HCT116 (cell line): ENCODE measurements around the gene RSPO4. TPM values are rescaled to one million over a fixed set of nuclear protein-coding genes. Genes with fewer than 3 reads are reported as not detected.

Experiments
- ATAC-seq: fragments of 200-7000 bp; cut with Tn5 transposase; 2 replicates; pipeline ENCODE4 v1.9.1; 2020; ENCODE audit warnings: mild to moderate bottlenecking, moderate library complexity
- BruUV-seq: library from RNA; stranded (reverse); fragments of 400-500 nt; replicated peaks from 2 replicates; lab custom pipeline; 2021; lab: Mats Ljungman, UMichigan
- CTCF ChIA-PET: fragments of 300-600 bp; sonication (Branson Sonifier 250); formaldehyde crosslinking; loops from one replicate; lab custom pipeline; 2021; ENCODE audit warnings: antibody characterized with exemption; lab: Charles Lee
- POLR2A ChIA-PET: fragments of 300-600, 350-600 bp; sonication (Branson Sonifier 250); formaldehyde crosslinking; loops from one replicate; lab custom pipeline; 2021; ENCODE audit warnings: antibody characterized with exemption; lab: Charles Lee
- RAD21 ChIA-PET, 2 experiments: fragments of 300-600 bp; sonication (Branson Sonifier 250); formaldehyde crosslinking; loops; one replicate each; lab custom pipeline; 2023; ENCODE audit warnings: low total read pairs in 2 of 2; ENCODE audit not compliant: uncharacterized antibody in 2 of 2, unreplicated experiment in 2 of 2, low non-redundant PET in 1 of 2; lab: Charles Lee
- DNase-seq: peaks from one replicate; pipeline ENCODE4 v3.0.0-alpha.2; 2010; ENCODE audit warnings: low read depth, low spot score
- H2AFZ ChIP-seq: fragments of 200-600 bp; shearing (Covaris generic), sonication (generic); 2 replicates; pipeline ENCODE4 v1.6.1; 2017; ENCODE audit warnings: low read depth, mixed run types, mixed read lengths, antibody characterized with exemption, low read length; ENCODE audit not compliant: poor library complexity, severe bottlenecking
- H3K27ac ChIP-seq: 2 replicates; pipeline ENCODE4 v1.5.1; 2012; ENCODE audit warnings: low read depth, low read length
- H3K27me3 ChIP-seq: fragments of 200-600 bp; sonication (generic); 2 replicates; pipeline ENCODE4 v1.6.1; 2016; ENCODE audit warnings: mixed run types, low read length, mixed read lengths; ENCODE audit not compliant: insufficient read depth
- H3K36me3 ChIP-seq, 2 experiments: fragments of 200-500 bp in 1 of 2; fragments of 200-600 bp in 1 of 2; sonication (Bioruptor generic) in 1 of 2; sonication (generic) in 1 of 2; 2 replicates each; pipeline versions ENCODE4 v1.5.1 to v1.6.1; 2014 to 2016; ENCODE audit warnings: low read length in 2 of 2, inconsistent platforms in 1 of 2, mixed read lengths in 1 of 2, mixed run types in 1 of 2; ENCODE audit not compliant: insufficient read depth in 2 of 2, control insufficient read depth in 1 of 2
- H3K4me1 ChIP-seq, 2 experiments: fragments of 200-600 bp in 1 of 2; sonication (generic) in 1 of 2; 2 replicates each; pipeline versions ENCODE4 v1.5.1 to v1.6.1; 2012 to 2017; ENCODE audit warnings: low read length in 2 of 2, inconsistent platforms in 1 of 2, mild to moderate bottlenecking in 1 of 2, mixed read lengths in 1 of 2, mixed run types in 1 of 2, moderate library complexity in 1 of 2; ENCODE audit not compliant: insufficient read depth in 2 of 2, control insufficient read depth in 1 of 2
- H3K4me2 ChIP-seq: fragments of 200-600 bp; sonication (generic); 2 replicates; pipeline ENCODE4 v1.6.1; 2017; ENCODE audit warnings: mixed run types, low read length, mixed read lengths
- H3K4me3 ChIP-seq, 2 experiments: fragments of 200-600 bp in 1 of 2; sonication (generic) in 1 of 2; replicated peaks in 1 of 2; 2 replicates each; pipeline ENCODE4 v1.5.1; 2011 to 2016; ENCODE audit warnings: low read length in 2 of 2, control low read depth in 1 of 2, low read depth in 1 of 2, mild to moderate bottlenecking in 1 of 2, mixed read lengths in 1 of 2, mixed run types in 1 of 2
- H3K79me2 ChIP-seq: fragments of 200-600 bp; sonication (generic); 2 replicates; pipeline ENCODE4 v1.6.1; 2017; ENCODE audit warnings: mild to moderate bottlenecking, mixed run types, low read length, moderate library complexity, mixed read lengths; ENCODE audit not compliant: insufficient read depth
- H3K9ac ChIP-seq: fragments of 200-600 bp; sonication (generic); 2 replicates; pipeline ENCODE4 v1.6.1; 2016; ENCODE audit warnings: low read length, mixed read lengths
- H3K9me2 ChIP-seq: fragments of 200-600 bp; sonication (generic), shearing (Covaris generic); 2 replicates; pipeline ENCODE4 v1.6.1; 2017; ENCODE audit warnings: mixed run types, mild to moderate bottlenecking, moderate library complexity; ENCODE audit not compliant: insufficient read depth
- H3K9me3 ChIP-seq, 2 experiments: fragments of 200-500 bp in 1 of 2; fragments of 200-600 bp in 1 of 2; sonication (Bioruptor generic) in 1 of 2; sonication (generic) in 1 of 2; 2 replicates each; pipeline ENCODE4 v1.6.1; 2014 to 2017; ENCODE audit warnings: low read length in 2 of 2, mixed read lengths in 2 of 2, inconsistent platforms in 1 of 2, low read depth in 1 of 2, mild to moderate bottlenecking in 1 of 2, mixed run types in 1 of 2, moderate library complexity in 1 of 2; ENCODE audit not compliant: control insufficient read depth in 1 of 2, insufficient read depth in 1 of 2
- H4K20me1 ChIP-seq: fragments of 200-600 bp; sonication (generic), shearing (Covaris generic); 2 replicates; pipeline ENCODE4 v1.6.1; 2017; ENCODE audit warnings: mixed run types, mild to moderate bottlenecking, moderate library complexity; ENCODE audit not compliant: insufficient read depth
- CBX3 ChIP-seq: IDR thresholded peaks from 2 replicates; pipeline ENCODE4 v1.6.1; 2012; ENCODE audit warnings: low read depth
- CEBPB ChIP-seq: IDR thresholded peaks from 2 replicates; pipeline ENCODE4 v1.6.1; 2012; ENCODE audit warnings: low read depth
- ELF1 ChIP-seq: IDR thresholded peaks from 2 replicates; pipeline ENCODE4 v1.6.1; 2012; ENCODE audit warnings: low read depth, borderline replicate concordance
- EZH2 ChIP-seq: fragments of 200-600 bp; sonication (generic); IDR thresholded peaks from 2 replicates; pipeline ENCODE4 v1.6.1; 2017; ENCODE audit warnings: antibody characterized with exemption, mixed run types
- EZH2phosphoT487 ChIP-seq: fragments of 200-600 bp; IDR thresholded peaks from 2 replicates; pipeline ENCODE4 v1.6.1; 2018; ENCODE audit warnings: antibody characterized with exemption, borderline replicate concordance
- FOSL1 ChIP-seq: IDR thresholded peaks from 2 replicates; pipeline ENCODE4 v1.6.1; 2012; ENCODE audit warnings: low read depth
- JUND ChIP-seq: IDR thresholded peaks from 2 replicates; pipeline ENCODE4 v1.6.1; 2012
- POLR2A ChIP-seq: IDR thresholded peaks from 2 replicates; pipeline ENCODE4 v1.7.0; 2011; ENCODE audit warnings: borderline replicate concordance; ENCODE audit not compliant: insufficient read depth, insufficient read length; ENCODE audit errors: extremely low read depth
- RAD21 ChIP-seq: IDR thresholded peaks from 2 replicates; pipeline ENCODE4 v1.6.1; 2012; ENCODE audit warnings: low read depth, mild to moderate bottlenecking
- SIN3A ChIP-seq: IDR thresholded peaks from 2 replicates; pipeline ENCODE4 v1.6.1; 2012; ENCODE audit warnings: low read depth
- SP1 ChIP-seq: IDR thresholded peaks from 2 replicates; pipeline ENCODE4 v1.6.1; 2012; ENCODE audit warnings: low read depth
- SRF ChIP-seq: IDR thresholded peaks from 2 replicates; pipeline ENCODE4 v1.6.1; 2012; ENCODE audit warnings: low read depth
- YY1 ChIP-seq: IDR thresholded peaks from 2 replicates; pipeline ENCODE4 v1.6.1; 2011; ENCODE audit warnings: low read length, low read depth, moderate library complexity, mild to moderate bottlenecking; ENCODE audit not compliant: insufficient replicate concordance; ENCODE audit errors: extremely low read depth
- ZBTB33 ChIP-seq: IDR thresholded peaks from 2 replicates; pipeline ENCODE4 v1.6.1; 2011; ENCODE audit warnings: mild to moderate bottlenecking, low read length, moderate library complexity; ENCODE audit not compliant: insufficient replicate concordance; ENCODE audit errors: extremely low read depth
- ZNF274 ChIP-seq: fragments of 200-500 bp; sonication (Bioruptor generic); IDR thresholded peaks from 2 replicates; pipeline ENCODE4 v1.6.1; 2014; ENCODE audit warnings: mild to moderate bottlenecking, low read depth, low read length, inconsistent platforms
- intact Hi-C: fragments of 100-400 bp; cut with micrococcal nuclease; formaldehyde crosslinking; loops from 2 replicates; pipeline ENCODE4 v1.10.0; 2022
- total RNA-seq: library from RNA; stranded (reverse); gene quantifications from one replicate; pipeline ENCODE4 v1.2.1, GENCODE V29; 2021; ENCODE audit not compliant: unreplicated experiment
- TF ChIP-seq, protein P1 (sequence below): IDR thresholded peaks from 2 replicates; pipeline ENCODE4 v1.6.1; 2012
- TF ChIP-seq, protein P2 (sequence below), 3 experiments: fragments of 200-600 bp in 1 of 3; sonication (generic) in 1 of 3; IDR thresholded peaks in 2 of 3; conservative IDR thresholded peaks in 1 of 3; 2 replicates each; pipeline ENCODE4 v1.5.1; 2012 to 2017; ENCODE audit warnings: low read depth in 2 of 3, low read length in 2 of 3, antibody characterized with exemption in 1 of 3, borderline replicate concordance in 1 of 3, control low read depth in 1 of 3, mild to moderate bottlenecking in 1 of 3, mixed read lengths in 1 of 3, mixed run types in 1 of 3, moderate library complexity in 1 of 3; ENCODE audit not compliant: insufficient read depth in 1 of 3

Gene RSPO4
- total RNA-seq, 1 experiment from 2014 or later = 0.84 TPM

GRCh38 chr20:959996-960615 is 42.0 kb downstream of the RSPO4 start:
- no peaks in the 10 kb centered on the region for H3K27me3 ChIP-seq
- no peaks in the 10 kb centered on the region for H3K9me3 ChIP-seq
- ATAC-seq (no peak), DNase-seq (no peak)
- H3K79me2 ChIP-seq = no peaks in the 10 kb centered on the region
- POLR2A ChIA-PET = no interaction called here
- no peak for TF ChIP-seq YY1
- TF ChIP-seq, protein P1, sequence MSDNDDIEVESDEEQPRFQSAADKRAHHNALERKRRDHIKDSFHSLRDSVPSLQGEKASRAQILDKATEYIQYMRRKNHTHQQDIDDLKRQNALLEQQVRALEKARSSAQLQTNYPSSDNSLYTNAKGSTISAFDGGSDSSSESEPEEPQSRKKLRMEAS = no peak
- TF ChIP-seq FOSL1 = no peak
- no peak for TF ChIP-seq SP1
- TF ChIP-seq EZH2 = no peak
- no peak for TF ChIP-seq RAD21
- TF ChIP-seq POLR2A = no peak
- TF ChIP-seq SIN3A = no peak
- no peak for TF ChIP-seq SRF
- TF ChIP-seq, protein P2, sequence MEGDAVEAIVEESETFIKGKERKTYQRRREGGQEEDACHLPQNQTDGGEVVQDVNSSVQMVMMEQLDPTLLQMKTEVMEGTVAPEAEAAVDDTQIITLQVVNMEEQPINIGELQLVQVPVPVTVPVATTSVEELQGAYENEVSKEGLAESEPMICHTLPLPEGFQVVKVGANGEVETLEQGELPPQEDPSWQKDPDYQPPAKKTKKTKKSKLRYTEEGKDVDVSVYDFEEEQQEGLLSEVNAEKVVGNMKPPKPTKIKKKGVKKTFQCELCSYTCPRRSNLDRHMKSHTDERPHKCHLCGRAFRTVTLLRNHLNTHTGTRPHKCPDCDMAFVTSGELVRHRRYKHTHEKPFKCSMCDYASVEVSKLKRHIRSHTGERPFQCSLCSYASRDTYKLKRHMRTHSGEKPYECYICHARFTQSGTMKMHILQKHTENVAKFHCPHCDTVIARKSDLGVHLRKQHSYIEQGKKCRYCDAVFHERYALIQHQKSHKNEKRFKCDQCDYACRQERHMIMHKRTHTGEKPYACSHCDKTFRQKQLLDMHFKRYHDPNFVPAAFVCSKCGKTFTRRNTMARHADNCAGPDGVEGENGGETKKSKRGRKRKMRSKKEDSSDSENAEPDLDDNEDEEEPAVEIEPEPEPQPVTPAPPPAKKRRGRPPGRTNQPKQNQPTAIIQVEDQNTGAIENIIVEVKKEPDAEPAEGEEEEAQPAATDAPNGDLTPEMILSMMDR (IDR thresholded peaks at IDR 0.05 in 2 of 3, conservative IDR thresholded peaks at IDR 0.05 in 1 of 3; ENCODE audit: borderline replicate concordance in 1 of 3, insufficient read depth in 1 of 3, low read depth in 2 of 3, low read length in 2 of 3) = no peak
- no peak for TF ChIP-seq CBX3
- no peak for TF ChIP-seq ZBTB33
- TF ChIP-seq ELF1 = no peak
- no peak for TF ChIP-seq EZH2phosphoT487
- TF ChIP-seq ZNF274 = no peak
- TF ChIP-seq CEBPB = no peak
- no peak for TF ChIP-seq JUND
- TF ChIP-seq, all 23 proteins: peak for 0
- intact Hi-C loops = loop anchor here (10.0 kb wide), 1 partner anchor 395 kb away; no protein-coding TSS in a partner anchor
- CTCF ChIA-PET = no interaction called here
- H3K9ac ChIP-seq = no peak overlapping the region
- no peaks in the 10 kb centered on the region for H4K20me1 ChIP-seq
- RAD21 ChIA-PET = interaction anchor here in 1 of 2 experiments (0.7 kb wide), 1 partner anchor 141 kb away, joined by 3 read pairs; no protein-coding TSS in a partner anchor
- no TSS peak for BruUV-seq
- peaks cover 0 to 5% of the 10 kb centered on the region in 2 experiments; a peak in 1 of 4 replicates for H3K4me1 ChIP-seq
- H3K4me3 ChIP-seq = no peak overlapping the region
- H3K4me2 ChIP-seq = no peak overlapping the region
- no peak overlapping the region for H2AFZ ChIP-seq
- no peaks in the 10 kb centered on the region for H3K36me3 ChIP-seq
- H3K9me2 ChIP-seq = no peaks in the 10 kb centered on the region
- H3K27ac ChIP-seq = no peak overlapping the region
